Measurements from ENCODE around the gene BRD4. TPM values are rescaled to one million over a fixed set of nuclear protein-coding genes. Genes with fewer than 3 reads are reported as not detected.

BRD4 gene
- total RNA-seq, 4 donors from 2014 or later = 51.0 to 148 (median 77.5) TPM

- DNase-seq = peak; percentile 59 to 78 (median 76)
- Histone ChIP-seq H3K36me3 (peaks cover 0 to 11% (median 0%) of the 10 kb centered on the region in 3 donors), H3K9me3 (no peaks in the 10 kb centered on the region), H3K4me3 (peak overlapping the region; percentile 89 to 98 (median 94)), H3K27me3 (no peaks in the 10 kb centered on the region), H3K4me1 (peaks cover 4 to 44% (median 18%) of the 10 kb centered on the region in 4 donors), H3K27ac (peak overlapping the region; percentile 94 to 99 (median 94))
- TF ChIP-seq, protein P1, sequence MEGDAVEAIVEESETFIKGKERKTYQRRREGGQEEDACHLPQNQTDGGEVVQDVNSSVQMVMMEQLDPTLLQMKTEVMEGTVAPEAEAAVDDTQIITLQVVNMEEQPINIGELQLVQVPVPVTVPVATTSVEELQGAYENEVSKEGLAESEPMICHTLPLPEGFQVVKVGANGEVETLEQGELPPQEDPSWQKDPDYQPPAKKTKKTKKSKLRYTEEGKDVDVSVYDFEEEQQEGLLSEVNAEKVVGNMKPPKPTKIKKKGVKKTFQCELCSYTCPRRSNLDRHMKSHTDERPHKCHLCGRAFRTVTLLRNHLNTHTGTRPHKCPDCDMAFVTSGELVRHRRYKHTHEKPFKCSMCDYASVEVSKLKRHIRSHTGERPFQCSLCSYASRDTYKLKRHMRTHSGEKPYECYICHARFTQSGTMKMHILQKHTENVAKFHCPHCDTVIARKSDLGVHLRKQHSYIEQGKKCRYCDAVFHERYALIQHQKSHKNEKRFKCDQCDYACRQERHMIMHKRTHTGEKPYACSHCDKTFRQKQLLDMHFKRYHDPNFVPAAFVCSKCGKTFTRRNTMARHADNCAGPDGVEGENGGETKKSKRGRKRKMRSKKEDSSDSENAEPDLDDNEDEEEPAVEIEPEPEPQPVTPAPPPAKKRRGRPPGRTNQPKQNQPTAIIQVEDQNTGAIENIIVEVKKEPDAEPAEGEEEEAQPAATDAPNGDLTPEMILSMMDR (IDR thresholded peaks at IDR 0.05) = no peak
- no peak for TF ChIP-seq POLR2A (IDR thresholded peaks at IDR 0.05)
Measured at GRCh38 chr19:15378534-15379082, 46.3 kb upstream of the BRD4 start.

DNA sequence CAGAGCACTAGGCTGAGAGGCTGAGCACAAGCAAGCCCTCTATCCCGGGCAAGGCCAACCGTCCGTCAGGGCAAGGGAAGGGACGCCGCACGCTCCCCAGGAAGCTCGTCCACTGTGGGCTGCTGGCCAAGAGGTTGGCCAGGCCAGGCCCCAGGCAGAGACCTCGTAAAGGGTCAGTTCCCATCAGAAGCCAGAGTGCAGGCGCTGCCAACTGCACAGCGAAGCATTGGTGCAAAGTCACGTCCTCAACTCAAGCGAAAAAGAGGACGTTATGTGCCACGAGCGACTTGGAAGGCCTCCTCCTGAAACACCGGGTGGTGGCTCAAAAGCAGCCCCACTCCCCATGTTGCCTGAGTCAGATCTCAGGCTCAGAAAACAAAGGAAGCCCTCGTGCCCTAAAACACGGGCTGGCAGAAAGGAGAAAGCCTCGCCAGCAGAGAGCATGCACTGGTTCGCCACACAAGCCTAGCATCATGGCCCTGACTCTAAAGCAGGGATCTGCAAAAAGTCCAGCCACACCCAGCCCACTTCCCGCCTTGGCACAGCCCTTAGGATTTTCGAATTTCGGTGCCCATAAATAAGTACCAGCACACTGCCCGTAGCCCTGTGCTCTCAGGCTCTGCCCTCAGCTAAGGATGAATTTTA lies 42.6 kb upstream of the BRD4 start:
- Histone ChIP-seq H3K9me3 (no peaks in the 10 kb centered on the region), H3K27me3 (no peaks in the 10 kb centered on the region), H3K36me3 (peaks cover 0 to 48% (median 0%) of the 10 kb centered on the region in 3 donors), H3K4me3 (no peak overlapping the region), H3K4me1 (peaks cover 4 to 34% (median 14%) of the 10 kb centered on the region in 4 donors), H3K27ac (peak overlapping the region in 2 of 4 donors; percentile 11 to 24)
- TF ChIP-seq, protein P1 (IDR thresholded peaks at IDR 0.05) = no peak
- no peak for TF ChIP-seq POLR2A (IDR thresholded peaks at IDR 0.05)
- DNase-seq = no peak

- Histone ChIP-seq H3K4me3 (no peak overlapping the region), H3K27ac (peak overlapping the region in 1 of 4 donors; percentile 11), H3K9me3 (no peaks in the 10 kb centered on the region), H3K4me1 (peaks cover 4 to 34% (median 14%) of the 10 kb centered on the region in 4 donors), H3K27me3 (no peaks in the 10 kb centered on the region), H3K36me3 (peaks cover 0 to 55% (median 0%) of the 10 kb centered on the region in 3 donors)
- DNase-seq = no peak
- TF ChIP-seq, protein P1 (IDR thresholded peaks at IDR 0.05) = no peak
- no peak for TF ChIP-seq POLR2A (IDR thresholded peaks at IDR 0.05)
Measured at GRCh38 chr19:15374105-15374651, 41.8 kb upstream of the BRD4 start.

GRCh38 chr19:15373644-15374043 lies 41.3 kb upstream of the BRD4 start:
- TF ChIP-seq, protein P1 (IDR thresholded peaks at IDR 0.05) = no peak
- TF ChIP-seq POLR2A (IDR thresholded peaks at IDR 0.05) = no peak
- Histone ChIP-seq H3K36me3 (peaks cover 0 to 61% (median 0%) of the 10 kb centered on the region in 3 donors), H3K4me3 (no peak overlapping the region), H3K4me1 (peaks cover 4 to 34% (median 14%) of the 10 kb centered on the region in 4 donors), H3K27me3 (no peaks in the 10 kb centered on the region), H3K27ac (no peak overlapping the region), H3K9me3 (no peaks in the 10 kb centered on the region)
- no peak for DNase-seq

- Histone ChIP-seq H3K9me3 (no peaks in the 10 kb centered on the region), H3K27me3 (no peaks in the 10 kb centered on the region), H3K27ac (no peak overlapping the region), H3K4me1 (peaks cover 4 to 33% (median 12%) of the 10 kb centered on the region in 4 donors), H3K4me3 (no peak overlapping the region), H3K36me3 (peaks cover 0 to 68% (median 0%) of the 10 kb centered on the region in 3 donors)
- TF ChIP-seq, protein P1 (IDR thresholded peaks at IDR 0.05) = no peak
- no peak for TF ChIP-seq POLR2A (IDR thresholded peaks at IDR 0.05)
- DNase-seq = no peak
Measured at GRCh38 chr19:15372891-15373301, 40.6 kb upstream of the BRD4 start.

Measured in Peyer's patch (tissue), 4 donors.